GM12878 (cell line): ENCODE data around the gene STK39. TPM values are rescaled to one million over a fixed set of nuclear protein-coding genes. Genes with fewer than 3 reads are reported as not detected.

ENCODE experiments used
- DPF2 ChIP-seq: fragments of 450-650 bp; IDR thresholded peaks from 2 replicates; pipeline ENCODE4 v1.6.1; 2017; ENCODE audit warnings: mild to moderate bottlenecking
- ETV6 ChIP-seq, 2 experiments: fragments of 450-650 bp in 1 of 2; IDR thresholded peaks in 1 of 2; conservative IDR thresholded peaks in 1 of 2; 2 replicates each; pipeline ENCODE4 v1.6.1; 2014; ENCODE audit warnings: antibody characterized with exemption in 1 of 2, borderline replicate concordance in 1 of 2, low read depth in 1 of 2, mild to moderate bottlenecking in 1 of 2, moderate library complexity in 1 of 2
- FOXM1 ChIP-seq: IDR thresholded peaks from 2 replicates; pipeline ENCODE4 v1.6.1; 2012; ENCODE audit warnings: low read depth, mild to moderate bottlenecking, inconsistent platforms, low read length, moderate library complexity
- HDGF ChIP-seq: fragments of 450-650 bp; IDR thresholded peaks from 2 replicates; pipeline ENCODE4 v1.6.1; 2016; ENCODE audit warnings: antibody characterized with exemption
- NKRF ChIP-seq: fragments of 450-650 bp; conservative IDR thresholded peaks from 2 replicates; pipeline ENCODE4 v1.6.1; 2017; ENCODE audit warnings: mild to moderate bottlenecking, moderate library complexity
- PAX8 ChIP-seq: fragments of 450-650 bp; IDR thresholded peaks from 2 replicates; pipeline ENCODE4 v1.6.1; 2017; ENCODE audit warnings: mild to moderate bottlenecking, moderate library complexity
- RB1 ChIP-seq: fragments of 450-650 bp; formaldehyde crosslinking; IDR thresholded peaks from 2 replicates; pipeline ENCODE4 v1.6.1; 2017; ENCODE audit warnings: mild to moderate bottlenecking, borderline replicate concordance
- SPI1 ChIP-seq: IDR thresholded peaks from 2 replicates; pipeline ENCODE4 v1.6.1; 2011; ENCODE audit warnings: low read depth, mild to moderate bottlenecking, low read length, moderate library complexity, borderline replicate concordance; ENCODE audit not compliant: insufficient read depth
- WRNIP1 ChIP-seq: IDR thresholded peaks from 2 replicates; pipeline ENCODE4 v1.6.1; 2011; ENCODE audit warnings: low read depth, low read length, improper control_type of control experiment, borderline replicate concordance
- polyA plus RNA-seq, 11 experiments: library from polyadenylated mRNA; depleted of rRNA in 4 of 11; unstranded in 6 of 11; stranded (reverse) in 5 of 11; fragments of >200 nt; fragmentation: Nextera tagmentation in 4 of 11; fragmentation: Illumina TruSeq in 1 of 11; extraction: Ambion mirVana in 4 of 11; extraction: Trizol in 1 of 11; gene quantifications; 1 replicate in 1 of 11; 2 replicates in 10 of 11; pipeline versions ENCODE4 v1.2.1 to v1.2.3, GENCODE V29; 2011 to 2016; ENCODE audit warnings: inconsistent platforms in 2 of 11, missing spikeins in 2 of 11, low read depth in 1 of 11
- total RNA-seq, 4 experiments: library from RNA; depleted of rRNA in 3 of 4; stranded (reverse); fragments of >200 nt in 3 of 4; fragmentation: Illumina TruSeq in 1 of 4; extraction: Trizol in 1 of 4; gene quantifications; 2 replicates each; pipeline versions ENCODE4 v1.2.1 to v1.2.3, GENCODE V29; 2013 to 2021
- TF ChIP-seq, protein P1 (sequence below): fragments of 450-650 bp; IDR thresholded peaks from 2 replicates; pipeline ENCODE4 v1.6.1; 2017; ENCODE audit warnings: mild to moderate bottlenecking, moderate library complexity
- TF ChIP-seq, protein P2 (sequence below), 3 experiments: IDR thresholded peaks in 2 of 3; conservative IDR thresholded peaks in 1 of 3; 2 replicates each; pipeline ENCODE4 v1.5.1; 2011; ENCODE audit warnings: low read depth in 3 of 3, low read length in 3 of 3, mild to moderate bottlenecking in 3 of 3, control low read depth in 2 of 3, moderate library complexity in 2 of 3, inconsistent platforms in 1 of 3, mixed read lengths in 1 of 3; ENCODE audit not compliant: control insufficient read depth in 2 of 3, insufficient read depth in 1 of 3; ENCODE audit errors: extremely low read depth in 1 of 3
- TF ChIP-seq, protein P3 (sequence below): fragments of 450-650 bp; IDR thresholded peaks from 2 replicates; pipeline ENCODE4 v1.6.1; 2017; ENCODE audit warnings: low read depth, mild to moderate bottlenecking, moderate library complexity

The STK39 gene
- total and polyA plus RNA-seq, 10 of the 15 experiments (the other 5 are each of a cell fraction or from before 2014, with no cell fraction given), result 0.03 to 0.21 (median 0.07) TPM; not detected in 5

GRCh38 chr2:168079236-168079635 lies 168.2 kb downstream of the STK39 start (continued):
- TF ChIP-seq, protein P1, sequence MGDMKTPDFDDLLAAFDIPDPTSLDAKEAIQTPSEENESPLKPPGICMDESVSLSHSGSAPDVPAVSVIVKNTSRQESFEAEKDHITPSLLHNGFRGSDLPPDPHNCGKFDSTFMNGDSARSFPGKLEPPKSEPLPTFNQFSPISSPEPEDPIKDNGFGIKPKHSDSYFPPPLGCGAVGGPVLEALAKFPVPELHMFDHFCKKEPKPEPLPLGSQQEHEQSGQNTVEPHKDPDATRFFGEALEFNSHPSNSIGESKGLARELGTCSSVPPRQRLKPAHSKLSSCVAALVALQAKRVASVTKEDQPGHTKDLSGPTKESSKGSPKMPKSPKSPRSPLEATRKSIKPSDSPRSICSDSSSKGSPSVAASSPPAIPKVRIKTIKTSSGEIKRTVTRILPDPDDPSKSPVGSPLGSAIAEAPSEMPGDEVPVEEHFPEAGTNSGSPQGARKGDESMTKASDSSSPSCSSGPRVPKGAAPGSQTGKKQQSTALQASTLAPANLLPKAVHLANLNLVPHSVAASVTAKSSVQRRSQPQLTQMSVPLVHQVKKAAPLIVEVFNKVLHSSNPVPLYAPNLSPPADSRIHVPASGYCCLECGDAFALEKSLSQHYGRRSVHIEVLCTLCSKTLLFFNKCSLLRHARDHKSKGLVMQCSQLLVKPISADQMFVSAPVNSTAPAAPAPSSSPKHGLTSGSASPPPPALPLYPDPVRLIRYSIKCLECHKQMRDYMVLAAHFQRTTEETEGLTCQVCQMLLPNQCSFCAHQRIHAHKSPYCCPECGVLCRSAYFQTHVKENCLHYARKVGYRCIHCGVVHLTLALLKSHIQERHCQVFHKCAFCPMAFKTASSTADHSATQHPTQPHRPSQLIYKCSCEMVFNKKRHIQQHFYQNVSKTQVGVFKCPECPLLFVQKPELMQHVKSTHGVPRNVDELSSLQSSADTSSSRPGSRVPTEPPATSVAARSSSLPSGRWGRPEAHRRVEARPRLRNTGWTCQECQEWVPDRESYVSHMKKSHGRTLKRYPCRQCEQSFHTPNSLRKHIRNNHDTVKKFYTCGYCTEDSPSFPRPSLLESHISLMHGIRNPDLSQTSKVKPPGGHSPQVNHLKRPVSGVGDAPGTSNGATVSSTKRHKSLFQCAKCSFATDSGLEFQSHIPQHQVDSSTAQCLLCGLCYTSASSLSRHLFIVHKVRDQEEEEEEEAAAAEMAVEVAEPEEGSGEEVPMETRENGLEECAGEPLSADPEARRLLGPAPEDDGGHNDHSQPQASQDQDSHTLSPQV, result no peak
- TF ChIP-seq ETV6 (conservative IDR thresholded peaks at IDR 0.05 in 1 of 2, IDR thresholded peaks at IDR 0.05 in 1 of 2; ENCODE audit: borderline replicate concordance in 1 of 2, low read depth in 1 of 2), result no peak
- no peak for TF ChIP-seq SPI1
- no peak for TF ChIP-seq FOXM1
- no peak for TF ChIP-seq DPF2
- TF ChIP-seq PAX8, result no peak
- no peak for TF ChIP-seq WRNIP1
- TF ChIP-seq, protein P2, sequence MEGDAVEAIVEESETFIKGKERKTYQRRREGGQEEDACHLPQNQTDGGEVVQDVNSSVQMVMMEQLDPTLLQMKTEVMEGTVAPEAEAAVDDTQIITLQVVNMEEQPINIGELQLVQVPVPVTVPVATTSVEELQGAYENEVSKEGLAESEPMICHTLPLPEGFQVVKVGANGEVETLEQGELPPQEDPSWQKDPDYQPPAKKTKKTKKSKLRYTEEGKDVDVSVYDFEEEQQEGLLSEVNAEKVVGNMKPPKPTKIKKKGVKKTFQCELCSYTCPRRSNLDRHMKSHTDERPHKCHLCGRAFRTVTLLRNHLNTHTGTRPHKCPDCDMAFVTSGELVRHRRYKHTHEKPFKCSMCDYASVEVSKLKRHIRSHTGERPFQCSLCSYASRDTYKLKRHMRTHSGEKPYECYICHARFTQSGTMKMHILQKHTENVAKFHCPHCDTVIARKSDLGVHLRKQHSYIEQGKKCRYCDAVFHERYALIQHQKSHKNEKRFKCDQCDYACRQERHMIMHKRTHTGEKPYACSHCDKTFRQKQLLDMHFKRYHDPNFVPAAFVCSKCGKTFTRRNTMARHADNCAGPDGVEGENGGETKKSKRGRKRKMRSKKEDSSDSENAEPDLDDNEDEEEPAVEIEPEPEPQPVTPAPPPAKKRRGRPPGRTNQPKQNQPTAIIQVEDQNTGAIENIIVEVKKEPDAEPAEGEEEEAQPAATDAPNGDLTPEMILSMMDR (IDR thresholded peaks at IDR 0.05 in 2 of 3, conservative IDR thresholded peaks at IDR 0.05 in 1 of 3; ENCODE audit: control insufficient read depth in 2 of 3, extremely low read depth in 1 of 3, insufficient read depth in 1 of 3, low read depth in 3 of 3, low read length in 3 of 3), result no peak
- no peak for TF ChIP-seq HDGF
- no peak for TF ChIP-seq RB1
- TF ChIP-seq, protein P3, sequence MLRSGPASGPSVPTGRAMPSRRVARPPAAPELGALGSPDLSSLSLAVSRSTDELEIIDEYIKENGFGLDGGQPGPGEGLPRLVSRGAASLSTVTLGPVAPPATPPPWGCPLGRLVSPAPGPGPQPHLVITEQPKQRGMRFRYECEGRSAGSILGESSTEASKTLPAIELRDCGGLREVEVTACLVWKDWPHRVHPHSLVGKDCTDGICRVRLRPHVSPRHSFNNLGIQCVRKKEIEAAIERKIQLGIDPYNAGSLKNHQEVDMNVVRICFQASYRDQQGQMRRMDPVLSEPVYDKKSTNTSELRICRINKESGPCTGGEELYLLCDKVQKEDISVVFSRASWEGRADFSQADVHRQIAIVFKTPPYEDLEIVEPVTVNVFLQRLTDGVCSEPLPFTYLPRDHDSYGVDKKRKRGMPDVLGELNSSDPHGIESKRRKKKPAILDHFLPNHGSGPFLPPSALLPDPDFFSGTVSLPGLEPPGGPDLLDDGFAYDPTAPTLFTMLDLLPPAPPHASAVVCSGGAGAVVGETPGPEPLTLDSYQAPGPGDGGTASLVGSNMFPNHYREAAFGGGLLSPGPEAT, result no peak
- TF ChIP-seq NKRF, result no peak
